ENCODE data around the gene C10orf120.

DNA sequence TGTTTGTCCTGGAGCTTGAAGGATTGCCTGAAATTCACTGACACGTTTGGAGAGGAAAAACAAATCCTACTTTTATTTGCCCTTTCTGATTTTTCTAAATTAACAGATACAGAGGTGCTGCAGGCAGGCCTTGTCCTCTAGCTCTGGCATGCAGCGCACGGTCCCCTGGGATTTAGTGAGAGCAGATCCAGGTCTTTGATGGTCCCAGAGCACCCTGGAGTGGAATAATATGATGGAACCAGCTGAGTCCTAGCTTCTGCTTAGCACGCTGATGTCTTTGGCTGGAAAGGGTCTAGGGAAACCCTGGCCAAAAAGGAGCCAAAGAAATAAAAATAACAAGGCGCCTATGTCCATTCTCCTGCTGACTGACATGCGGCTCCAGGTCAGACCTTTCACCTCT, 40.5 kb downstream of the C10orf120 start:
- TF ChIP-seq, protein P1, sequence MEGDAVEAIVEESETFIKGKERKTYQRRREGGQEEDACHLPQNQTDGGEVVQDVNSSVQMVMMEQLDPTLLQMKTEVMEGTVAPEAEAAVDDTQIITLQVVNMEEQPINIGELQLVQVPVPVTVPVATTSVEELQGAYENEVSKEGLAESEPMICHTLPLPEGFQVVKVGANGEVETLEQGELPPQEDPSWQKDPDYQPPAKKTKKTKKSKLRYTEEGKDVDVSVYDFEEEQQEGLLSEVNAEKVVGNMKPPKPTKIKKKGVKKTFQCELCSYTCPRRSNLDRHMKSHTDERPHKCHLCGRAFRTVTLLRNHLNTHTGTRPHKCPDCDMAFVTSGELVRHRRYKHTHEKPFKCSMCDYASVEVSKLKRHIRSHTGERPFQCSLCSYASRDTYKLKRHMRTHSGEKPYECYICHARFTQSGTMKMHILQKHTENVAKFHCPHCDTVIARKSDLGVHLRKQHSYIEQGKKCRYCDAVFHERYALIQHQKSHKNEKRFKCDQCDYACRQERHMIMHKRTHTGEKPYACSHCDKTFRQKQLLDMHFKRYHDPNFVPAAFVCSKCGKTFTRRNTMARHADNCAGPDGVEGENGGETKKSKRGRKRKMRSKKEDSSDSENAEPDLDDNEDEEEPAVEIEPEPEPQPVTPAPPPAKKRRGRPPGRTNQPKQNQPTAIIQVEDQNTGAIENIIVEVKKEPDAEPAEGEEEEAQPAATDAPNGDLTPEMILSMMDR (IDR thresholded peaks at IDR 0.05): no peak
- TF ChIP-seq POLR2A (IDR thresholded peaks at IDR 0.05): no peak
